SK-N-SH treated with all-trans-retinoic acid at 6 μM for 48 hours (cell line): ENCODE results near the gene KAT2B.

Source experiments
- ESRRG ChIP-seq: fragments of 250-450 bp; sonication (Bioruptor Pico); IDR thresholded peaks from 2 replicates; pipeline ENCODE4 v1.6.1; 2021; ENCODE audit warnings: mild to moderate bottlenecking
- RARB ChIP-seq: fragments of 250-450 bp; sonication (Bioruptor Pico); IDR thresholded peaks from 2 replicates; pipeline ENCODE4 v1.8.0; 2021; ENCODE audit warnings: mild to moderate bottlenecking, moderate library complexity
- SNAI2 ChIP-seq: fragments of 250-450 bp; sonication (Bioruptor Pico); IDR thresholded peaks from 2 replicates; pipeline ENCODE4 v1.5.0; 2020; ENCODE audit warnings: mild to moderate bottlenecking, moderate library complexity
- ZC3H10 ChIP-seq: fragments of 250-450 bp; sonication (Bioruptor Pico); IDR thresholded peaks from 2 replicates; pipeline ENCODE4 v1.5.1; 2021; ENCODE audit warnings: mild to moderate bottlenecking, moderate library complexity
- ZFP3 ChIP-seq: fragments of 250-450 bp; sonication (Bioruptor Pico); IDR thresholded peaks from 2 replicates; pipeline ENCODE4 v1.5.0; 2020; ENCODE audit warnings: mild to moderate bottlenecking, moderate library complexity
- TF ChIP-seq, protein P1 (sequence below): fragments of 250-450 bp; sonication (Bioruptor Pico); IDR thresholded peaks from 2 replicates; pipeline ENCODE4 v1.8.0; 2020; ENCODE audit warnings: mild to moderate bottlenecking, moderate library complexity, borderline replicate concordance

DNA sequence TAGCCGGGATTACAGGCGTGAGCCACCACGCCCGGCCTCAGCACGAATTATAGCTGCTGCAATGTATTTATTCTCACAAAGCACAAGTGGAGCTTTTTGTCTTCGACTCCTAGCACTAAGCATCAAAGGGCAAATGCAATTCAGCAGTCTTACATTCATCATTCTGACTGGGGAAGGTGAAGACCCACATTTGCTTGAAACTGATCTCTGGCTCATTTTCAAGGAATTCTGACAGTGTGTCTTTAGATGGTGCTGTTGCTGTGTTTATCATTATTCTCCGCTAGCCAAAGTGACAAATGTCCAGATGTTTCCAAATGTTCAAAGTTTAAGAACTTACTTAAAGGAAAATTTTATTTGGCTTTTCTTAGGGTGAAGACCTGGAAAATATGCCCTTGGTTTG is 89.9 kb downstream of the KAT2B start:
- TF ChIP-seq RARB (CRISPR knock-in tag) (no peak), ZC3H10 (CRISPR knock-in tag) (no peak), ZFP3 (CRISPR knock-in tag) (no peak), SNAI2 (no peak), ESRRG (CRISPR knock-in tag) (no peak)
- TF ChIP-seq, protein P1, sequence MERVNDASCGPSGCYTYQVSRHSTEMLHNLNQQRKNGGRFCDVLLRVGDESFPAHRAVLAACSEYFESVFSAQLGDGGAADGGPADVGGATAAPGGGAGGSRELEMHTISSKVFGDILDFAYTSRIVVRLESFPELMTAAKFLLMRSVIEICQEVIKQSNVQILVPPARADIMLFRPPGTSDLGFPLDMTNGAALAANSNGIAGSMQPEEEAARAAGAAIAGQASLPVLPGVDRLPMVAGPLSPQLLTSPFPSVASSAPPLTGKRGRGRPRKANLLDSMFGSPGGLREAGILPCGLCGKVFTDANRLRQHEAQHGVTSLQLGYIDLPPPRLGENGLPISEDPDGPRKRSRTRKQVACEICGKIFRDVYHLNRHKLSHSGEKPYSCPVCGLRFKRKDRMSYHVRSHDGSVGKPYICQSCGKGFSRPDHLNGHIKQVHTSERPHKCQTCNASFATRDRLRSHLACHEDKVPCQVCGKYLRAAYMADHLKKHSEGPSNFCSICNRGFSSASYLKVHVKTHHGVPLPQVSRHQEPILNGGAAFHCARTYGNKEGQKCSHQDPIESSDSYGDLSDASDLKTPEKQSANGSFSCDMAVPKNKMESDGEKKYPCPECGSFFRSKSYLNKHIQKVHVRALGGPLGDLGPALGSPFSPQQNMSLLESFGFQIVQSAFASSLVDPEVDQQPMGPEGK (CRISPR knock-in tag): no peak
